ENCODE measurements around the gene PCSK4. TPM values are rescaled to one million over a fixed set of nuclear protein-coding genes. Genes with fewer than 3 reads are reported as not detected.
"Not testable (repeated sequence)": the region's sequence is repeated elsewhere in the genome, so short reads cannot be mapped to it uniquely, and the experiment has no call there.

Gene PCSK4
- total RNA-seq (1 to 10 TPM in 3 of 4 donors, under 1 TPM in 1; 0.99 to 5.0 (median 3.1) TPM), polyA plus RNA-seq (1 to 10 TPM in 2 of 3 donors, not detected in 1; 1.2 to 4.1 TPM)

DNA sequence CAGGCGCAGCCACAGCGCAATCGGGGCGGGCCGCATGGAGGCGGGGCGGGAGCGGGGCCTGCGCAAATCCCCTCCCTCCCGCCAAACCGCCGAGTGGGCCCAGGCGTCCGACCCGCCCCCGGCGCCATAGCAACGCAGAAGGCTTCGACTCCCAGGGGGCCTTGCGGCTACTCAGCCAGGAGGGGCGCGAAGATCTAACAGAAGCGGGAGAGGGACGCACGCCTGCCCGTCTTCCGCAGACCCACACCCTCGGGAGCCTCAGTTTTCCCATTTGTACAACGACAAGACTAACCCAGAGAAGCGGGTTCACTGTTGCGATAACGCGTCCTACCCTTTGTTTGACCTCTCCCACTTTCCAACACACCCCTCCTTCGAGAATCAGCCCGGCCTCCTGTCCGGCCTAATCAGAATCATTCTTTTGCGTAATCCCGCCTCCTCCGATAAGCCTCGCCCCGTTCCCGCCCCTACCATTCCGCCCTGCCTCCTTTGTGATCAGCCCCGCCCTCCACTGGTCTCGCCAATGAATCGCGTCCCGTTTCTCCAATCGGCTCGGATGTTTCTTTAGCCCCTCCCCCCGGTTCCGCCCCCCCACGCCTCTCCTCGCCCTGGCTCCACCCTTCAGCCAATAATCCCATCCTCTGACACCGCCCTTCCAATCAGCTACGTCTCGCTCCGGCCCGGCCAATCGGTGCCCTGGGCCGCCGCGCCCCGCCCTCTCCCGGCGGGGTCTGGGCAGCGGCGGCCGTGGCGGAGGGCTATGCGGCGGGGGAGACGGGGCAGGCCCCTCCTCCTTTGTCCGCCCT is at the start of gene PCSK4:
PCSK4 (minus strand) TSS at position 40 of the 803 bp plus-strand sequence; CDS start at position 36, 4 bp downstream.
- Histone ChIP-seq H3K4me3 (peak within 1 kb of the TSS; percentile 37 to 60 (median 54)), H3K36me3 (no peaks in the 10 kb centered on the region), H3K27me3 (peaks cover 6 to 22% (median 13%) of the 10 kb centered on the region in 3 donors), H3K9me3 (no peaks in the 10 kb centered on the region), H3K27ac (peak within 1 kb of the TSS; percentile 76 to 83 (median 80)), H3K4me1 (peaks cover 0 to 21% (median 15%) of the 10 kb centered on the region in 4 donors)
- peak; percentile 100 for DNase-seq
- peak in 2 of 4 donors; percentile 17 to 26 for TF ChIP-seq POLR2AphosphoS5 (IDR thresholded peaks at IDR 0.05)
- no peak for TF ChIP-seq POLR2A (IDR thresholded peaks at IDR 0.05)
- intact Hi-C loops (cut with DNase I), result no loop called here
- 1% methylated on average over 74 of the region's 74 CpGs for WGBS, 2 donors

DNA sequence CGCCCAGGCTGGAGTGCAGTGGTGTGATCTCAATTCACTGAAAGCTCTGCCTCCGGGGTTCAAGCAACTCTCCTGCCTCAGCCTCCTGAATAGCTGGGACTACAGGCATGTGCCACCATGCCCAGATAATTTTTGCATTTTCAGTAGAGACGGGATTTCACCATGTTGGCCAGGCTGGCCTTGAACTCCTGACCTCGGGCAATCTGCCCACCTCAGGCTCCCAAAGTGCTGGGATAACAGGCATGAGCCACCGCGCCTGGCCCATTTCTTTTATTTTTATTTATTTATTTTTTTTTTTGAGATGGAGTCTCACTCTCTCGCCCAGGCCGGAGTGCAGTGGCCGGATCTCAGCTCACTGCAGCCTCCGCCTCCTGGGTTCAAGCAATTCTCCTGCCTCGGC is 49.6 kb upstream of the PCSK4 start:
- H3K4me1 ChIP-seq, result peaks cover 0 to 27% (median 15%) of the 10 kb centered on the region in 4 donors
- H3K4me3 ChIP-seq; H3K36me3 ChIP-seq; DNase-seq; H3K27me3 ChIP-seq; intact Hi-C loops (cut with DNase I); H3K9me3 ChIP-seq: not testable (repeated sequence)
- peak overlapping the region in 3 of 4 donors; percentile 63 to 77 (median 72) for H3K27ac ChIP-seq
- WGBS, 2 donors, result 91% methylated on average over 11 of the region's 11 CpGs

DNA sequence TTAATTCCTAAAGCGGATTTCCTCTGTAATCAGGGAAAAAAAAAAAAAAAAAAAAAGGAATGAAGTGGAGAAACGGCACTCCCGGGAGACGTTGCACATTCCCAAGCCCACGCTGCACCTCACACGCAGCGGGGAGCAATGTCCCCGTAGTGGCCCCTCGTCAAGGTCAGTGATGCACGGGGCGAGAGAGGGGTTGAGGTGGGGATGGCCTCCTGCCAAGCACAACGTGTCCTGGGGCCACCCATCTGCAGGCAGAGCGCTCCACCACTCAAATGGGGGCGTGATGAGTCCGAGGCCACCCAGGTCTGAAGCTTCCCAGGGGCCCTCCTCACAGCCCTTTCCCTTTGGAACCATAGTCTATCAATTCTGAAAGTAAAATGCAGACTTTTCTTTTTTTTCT is 48.8 kb upstream of the PCSK4 start:
- 36 to 43% methylated on average over 15 of the region's 15 CpGs for WGBS, 2 donors
- no peak for TF ChIP-seq EP300 (IDR thresholded peaks at IDR 0.05)
- no peak for TF ChIP-seq POLR2AphosphoS5 (IDR thresholded peaks at IDR 0.05)
- H3K4me3 ChIP-seq, result no peak overlapping the region
- H3K36me3 ChIP-seq, result no peaks in the 10 kb centered on the region
- intact Hi-C loops (cut with DNase I), result no loop called here
- H3K27me3 ChIP-seq, result no peaks in the 10 kb centered on the region
- no peak overlapping the region for H3K27ac ChIP-seq
- H3K4me1 ChIP-seq, result peaks cover 0 to 27% (median 15%) of the 10 kb centered on the region in 4 donors
- DNase-seq, result no peak
- H3K9me3 ChIP-seq, result no peaks in the 10 kb centered on the region

DNA sequence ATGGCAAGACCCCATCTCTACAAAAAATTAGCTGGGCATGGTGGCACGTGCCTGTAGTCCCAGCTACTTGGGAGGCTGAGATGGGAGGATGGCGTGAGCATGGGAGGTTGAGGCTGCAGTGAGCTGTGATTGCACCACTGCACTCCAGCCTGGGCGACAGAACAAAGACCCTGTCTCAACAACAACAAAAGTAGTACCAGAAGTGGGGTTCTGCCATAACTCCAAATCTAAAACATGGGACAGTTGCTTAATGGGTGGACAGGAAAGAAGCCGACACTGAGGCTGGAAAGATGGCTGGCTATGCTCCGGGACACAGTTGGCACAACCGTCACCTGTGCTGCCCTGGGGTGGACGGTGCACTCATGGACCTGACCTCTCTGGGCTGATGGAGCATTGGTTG is 45.5 kb upstream of the PCSK4 start:
- H3K9me3 ChIP-seq; H3K4me3 ChIP-seq; intact Hi-C loops (cut with DNase I); DNase-seq; H3K27me3 ChIP-seq; H3K27ac ChIP-seq; H3K36me3 ChIP-seq: not testable (repeated sequence)
- H3K4me1 ChIP-seq, result peaks cover 0 to 25% (median 13%) of the 10 kb centered on the region in 4 donors
- WGBS, 2 donors, result 96% methylated on average over 7 of the region's 7 CpGs

DNA sequence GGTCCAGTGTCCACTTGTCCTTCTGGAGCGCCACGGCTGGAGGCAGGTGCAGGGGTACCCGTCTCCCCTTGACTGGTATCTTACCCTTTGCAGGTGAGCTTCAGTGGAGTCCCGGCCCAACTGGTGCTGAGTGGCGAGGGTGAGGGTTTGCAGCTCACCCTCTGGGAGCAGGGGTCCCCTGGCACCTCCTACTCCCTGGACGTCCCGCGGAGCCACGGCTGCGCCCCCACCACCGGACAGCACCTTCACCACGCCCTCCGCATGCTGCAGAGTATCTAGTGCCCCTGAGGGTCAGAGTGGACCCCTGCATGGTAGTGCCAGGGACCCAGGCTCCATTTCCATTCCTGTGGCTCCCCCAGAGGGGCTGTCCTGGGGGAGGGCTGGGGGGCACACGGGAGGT is 44.8 kb upstream of the PCSK4 start:
- WGBS, 2 donors, result 87 to 90% methylated on average over 14 of the region's 14 CpGs
- no peaks in the 10 kb centered on the region for H3K9me3 ChIP-seq
- no peaks in the 10 kb centered on the region for H3K27me3 ChIP-seq
- no peak for DNase-seq
- no peak for TF ChIP-seq POLR2A (IDR thresholded peaks at IDR 0.05)
- TF ChIP-seq EP300 (IDR thresholded peaks at IDR 0.05), result no peak
- TF ChIP-seq, protein P1, sequence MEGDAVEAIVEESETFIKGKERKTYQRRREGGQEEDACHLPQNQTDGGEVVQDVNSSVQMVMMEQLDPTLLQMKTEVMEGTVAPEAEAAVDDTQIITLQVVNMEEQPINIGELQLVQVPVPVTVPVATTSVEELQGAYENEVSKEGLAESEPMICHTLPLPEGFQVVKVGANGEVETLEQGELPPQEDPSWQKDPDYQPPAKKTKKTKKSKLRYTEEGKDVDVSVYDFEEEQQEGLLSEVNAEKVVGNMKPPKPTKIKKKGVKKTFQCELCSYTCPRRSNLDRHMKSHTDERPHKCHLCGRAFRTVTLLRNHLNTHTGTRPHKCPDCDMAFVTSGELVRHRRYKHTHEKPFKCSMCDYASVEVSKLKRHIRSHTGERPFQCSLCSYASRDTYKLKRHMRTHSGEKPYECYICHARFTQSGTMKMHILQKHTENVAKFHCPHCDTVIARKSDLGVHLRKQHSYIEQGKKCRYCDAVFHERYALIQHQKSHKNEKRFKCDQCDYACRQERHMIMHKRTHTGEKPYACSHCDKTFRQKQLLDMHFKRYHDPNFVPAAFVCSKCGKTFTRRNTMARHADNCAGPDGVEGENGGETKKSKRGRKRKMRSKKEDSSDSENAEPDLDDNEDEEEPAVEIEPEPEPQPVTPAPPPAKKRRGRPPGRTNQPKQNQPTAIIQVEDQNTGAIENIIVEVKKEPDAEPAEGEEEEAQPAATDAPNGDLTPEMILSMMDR (IDR thresholded peaks at IDR 0.05), result no peak
- TF ChIP-seq POLR2AphosphoS5 (IDR thresholded peaks at IDR 0.05), result no peak
- H3K4me1 ChIP-seq, result peaks cover 0 to 17% (median 6%) of the 10 kb centered on the region in 4 donors
- intact Hi-C loops (cut with DNase I), result no loop called here
- H3K27ac ChIP-seq, result no peak overlapping the region
- H3K36me3 ChIP-seq, result no peaks in the 10 kb centered on the region
- no peak overlapping the region for H3K4me3 ChIP-seq

DNA sequence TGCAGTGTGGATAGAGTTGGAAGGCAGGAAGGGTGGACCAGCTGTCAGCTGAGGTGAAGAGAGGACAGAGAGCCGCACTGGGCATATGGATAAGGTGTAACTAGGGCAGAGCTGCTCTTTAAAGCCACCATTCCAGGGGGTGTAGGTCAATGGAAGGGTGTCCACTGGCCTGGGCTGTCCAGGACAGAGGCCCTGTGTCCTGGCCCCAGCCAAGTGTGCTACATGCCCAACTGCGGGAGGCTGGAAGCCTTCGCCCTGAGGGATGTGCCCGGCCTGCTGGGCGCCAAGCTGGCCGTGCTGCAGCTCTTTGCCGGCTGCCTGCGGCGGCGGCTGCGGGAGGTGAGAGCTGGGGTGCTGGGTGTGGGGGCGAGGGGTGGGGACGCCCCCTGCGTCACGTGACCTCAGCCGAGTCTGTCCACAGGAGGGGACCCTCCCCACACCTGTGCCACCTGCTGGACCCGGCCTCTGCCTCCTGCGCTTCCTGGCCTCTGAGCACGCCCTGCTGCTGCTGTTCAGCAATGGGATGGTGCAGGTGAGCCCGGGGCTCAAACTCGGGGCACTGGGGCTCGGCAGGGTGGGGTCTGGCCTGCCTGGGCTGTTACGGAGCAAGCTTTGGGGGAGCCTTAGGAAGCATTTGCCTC is 43.5 kb upstream of the PCSK4 start:
- no peak for DNase-seq
- H3K4me1 ChIP-seq, result peaks cover 0 to 4% (median 0%) of the 10 kb centered on the region in 4 donors
- TF ChIP-seq EP300 (IDR thresholded peaks at IDR 0.05) (no peak), POLR2AphosphoS5 (IDR thresholded peaks at IDR 0.05) (no peak), POLR2A (IDR thresholded peaks at IDR 0.05) (no peak)
- TF ChIP-seq, protein P1 (IDR thresholded peaks at IDR 0.05), result no peak
- WGBS, 2 donors, result 59 to 68% methylated on average over 23 of the region's 23 CpGs
- H3K4me3 ChIP-seq, result no peak overlapping the region
- H3K27me3 ChIP-seq, result peaks cover 0 to 11% (median 11%) of the 10 kb centered on the region in 3 donors
- no peaks in the 10 kb centered on the region for H3K9me3 ChIP-seq
- intact Hi-C loops (cut with DNase I), result no loop called here
- H3K36me3 ChIP-seq, result no peaks in the 10 kb centered on the region
- no peak overlapping the region for H3K27ac ChIP-seq

Data from sigmoid colon (tissue), 7 donors.